NB4 (cell line): ENCODE measurements around the gene SPEM3.
"Not testable (repeated sequence)": the region's sequence is repeated elsewhere in the genome, so short reads cannot be mapped to it uniquely, and the experiment has no call there.

Source experiments
- DNase-seq: peaks from one replicate; pipeline ENCODE4 v3.0.0; 2010; ENCODE audit warnings: low read depth
- H3K4me3 ChIP-seq: one replicate; pipeline ENCODE4 v1.5.1; 2011; ENCODE audit warnings: mild to moderate bottlenecking, low read depth, low read length, moderate library complexity
- CTCF ChIP-seq: IDR thresholded peaks from one replicate; pipeline ENCODE4 v1.5.1; 2012; ENCODE audit warnings: low read depth, low read length
- MAX ChIP-seq: IDR thresholded peaks from 2 replicates; pipeline ENCODE4 v1.6.1; 2011; ENCODE audit warnings: low read depth, low read length
- MYC ChIP-seq: IDR thresholded peaks from 2 replicates; pipeline ENCODE4 v1.6.1; 2011; ENCODE audit warnings: low read depth, low read length
- POLR2A ChIP-seq: IDR thresholded peaks from 2 replicates; pipeline ENCODE4 v1.6.1; 2011; ENCODE audit warnings: mild to moderate bottlenecking; ENCODE audit not compliant: insufficient read length; ENCODE audit errors: extremely low read depth

SPEM3 gene

GRCh38 chr17:7465597-7466275 is 37.1 kb downstream of the SPEM3 start:
- TF ChIP-seq MAX (no peak), CTCF (no peak), POLR2A (no peak)
- no peak for DNase-seq
- H3K4me3 ChIP-seq = no peak overlapping the region

- H3K4me3 ChIP-seq = no peak overlapping the region
- DNase-seq = no peak
- TF ChIP-seq MYC = no peak
- no peak for TF ChIP-seq CTCF
- TF ChIP-seq MAX = no peak
- TF ChIP-seq POLR2A = no peak
These were observed 37.6 kb downstream of the SPEM3 start for GRCh38 chr17:7466318-7466638.

- TF ChIP-seq MAX (no peak), POLR2A (no peak)
- no peak overlapping the region for H3K4me3 ChIP-seq
- DNase-seq = no peak
These were observed 38.1 kb downstream of the SPEM3 start for GRCh38 chr17:7466639-7467341.

- no peak for DNase-seq
- TF ChIP-seq CTCF (no peak), POLR2A (no peak)
- no peak overlapping the region for H3K4me3 ChIP-seq
These were observed 38.8 kb downstream of the SPEM3 start for GRCh38 chr17:7467498-7467897.

GRCh38 chr17:7468290-7468689 is 39.6 kb downstream of the SPEM3 start:
- no peak for TF ChIP-seq CTCF
- TF ChIP-seq MAX = no peak
- no peak for TF ChIP-seq MYC
- no peak for DNase-seq
- no peak overlapping the region for H3K4me3 ChIP-seq

- DNase-seq = no peak
- TF ChIP-seq MYC = no peak
- no peak for TF ChIP-seq MAX
- no peak for TF ChIP-seq CTCF
- no peak for TF ChIP-seq POLR2A
- H3K4me3 ChIP-seq = no peak overlapping the region
These were observed 40.2 kb downstream of the SPEM3 start for GRCh38 chr17:7468804-7469389.

- not testable (repeated sequence) for DNase-seq, H3K4me3 ChIP-seq
These were observed 41.2 kb downstream of the SPEM3 start for GRCh38 chr17:7469843-7470242.

- DNase-seq = not testable (repeated sequence)
These were observed 41.9 kb downstream of the SPEM3 start for GRCh38 chr17:7470457-7470973.

More at GRCh38 chr17:7470457-7470973, 41.9 kb downstream of the SPEM3 start:
- not testable (repeated sequence) for H3K4me3 ChIP-seq
